GM23338 (cell line): Measurements from ENCODE around the gene GOLGB1. TPM values are rescaled to one million over a fixed set of nuclear protein-coding genes. Genes with fewer than 3 reads are reported as not detected.

Experiments used
- ATAC-seq: fragments of 200-7000 bp; cut with Tn5 transposase; 3 replicates; pipeline ENCODE4 v1.9.1; 2020
- DNase-seq: peaks from one replicate; pipeline ENCODE4 v3.0.0-alpha.2; 2015; ENCODE audit warnings: low spot score
- H2AFZ ChIP-seq: fragments of 200-600 bp; sonication (generic); 2 replicates; pipeline ENCODE4 v1.8.0; 2016; ENCODE audit warnings: antibody characterized with exemption, mild to moderate bottlenecking, moderate library complexity
- H3F3A ChIP-seq: fragments of 200-600 bp; sonication (generic); replicated peaks from 2 replicates; pipeline ENCODE4 v1.8.0; 2017; ENCODE audit warnings: antibody characterized with exemption, mixed run types, low read depth
- H3K27ac ChIP-seq: fragments of 200-600 bp; sonication (generic); 2 replicates; pipeline ENCODE4 v1.6.1; 2016; ENCODE audit warnings: low read depth
- H3K27me3 ChIP-seq: fragments of 200-600 bp; sonication (generic); 2 replicates; pipeline ENCODE4 v1.8.0; 2016; ENCODE audit warnings: mild to moderate bottlenecking, mixed run types, moderate library complexity; ENCODE audit not compliant: insufficient read depth
- H3K36me3 ChIP-seq: fragments of 200-600 bp; sonication (generic); 2 replicates; pipeline ENCODE4 v1.8.0; 2016; ENCODE audit warnings: mild to moderate bottlenecking; ENCODE audit not compliant: insufficient read depth
- H3K4me1 ChIP-seq: fragments of 200-600 bp; sonication (generic); 2 replicates; pipeline ENCODE4 v1.8.0; 2016; ENCODE audit warnings: mild to moderate bottlenecking, moderate library complexity; ENCODE audit not compliant: insufficient read depth
- H3K4me2 ChIP-seq: fragments of 200-600 bp; sonication (generic); 2 replicates; pipeline ENCODE4 v1.7.1; 2017; ENCODE audit warnings: mixed run types
- H3K4me3 ChIP-seq: fragments of 200-600 bp; sonication (generic); 2 replicates; pipeline ENCODE4 v1.6.1; 2016; ENCODE audit warnings: mixed run types
- H3K79me2 ChIP-seq: fragments of 200-600 bp; sonication (generic); replicated peaks from 2 replicates; pipeline ENCODE4 v1.8.0; 2017; ENCODE audit warnings: mild to moderate bottlenecking; ENCODE audit not compliant: insufficient read depth
- H3K9me2 ChIP-seq: fragments of 200-600 bp; sonication (generic); 2 replicates; pipeline ENCODE4 v1.8.0; 2017; ENCODE audit not compliant: insufficient read depth
- H4K20me1 ChIP-seq: fragments of 200-600 bp; sonication (generic); replicated peaks from 2 replicates; pipeline ENCODE4 v1.8.0; 2017; ENCODE audit warnings: mild to moderate bottlenecking; ENCODE audit not compliant: insufficient read depth
- H3K27ac Mint-ChIP-seq: 2 replicates; pipeline ENCODE4 v1.8.0; 2020; ENCODE audit warnings: inconsistent platforms, mild to moderate bottlenecking, moderate library complexity, mixed read lengths
- H3K27me3 Mint-ChIP-seq: 3 replicates; pipeline ENCODE4 v1.8.0; 2022; ENCODE audit warnings: low read depth, mild to moderate bottlenecking, moderate library complexity, mixed read lengths, inconsistent platforms; ENCODE audit not compliant: insufficient read depth, poor library complexity
- H3K36me3 Mint-ChIP-seq: 3 replicates; pipeline ENCODE4 v1.8.0; 2021; ENCODE audit warnings: low read depth, mild to moderate bottlenecking, inconsistent platforms, moderate library complexity, mixed read lengths
- H3K4me1 Mint-ChIP-seq: 3 replicates; pipeline ENCODE4 v1.8.0; 2020; ENCODE audit warnings: mild to moderate bottlenecking, inconsistent platforms, mixed read lengths
- H3K4me3 Mint-ChIP-seq: 3 replicates; pipeline ENCODE4 v1.8.0; 2021; ENCODE audit warnings: moderate library complexity, mild to moderate bottlenecking, inconsistent platforms, mixed read lengths
- H3K9me3 Mint-ChIP-seq: 3 replicates; pipeline ENCODE4 v1.8.0; 2020; ENCODE audit warnings: moderate library complexity, mild to moderate bottlenecking, inconsistent platforms, mixed read lengths
- CREB1 ChIP-seq: fragments of 250-450 bp; sonication (Bioruptor Pico); IDR thresholded peaks from 2 replicates; pipeline ENCODE4 v1.5.0; 2020; ENCODE audit warnings: low read depth, mild to moderate bottlenecking, moderate library complexity
- EZH2phosphoT487 ChIP-seq: fragments of 200-600 bp; sonication (generic); IDR thresholded peaks from one replicate; pipeline ENCODE4 v1.8.1; 2018; ENCODE audit warnings: antibody characterized with exemption; ENCODE audit not compliant: unreplicated experiment
- JUNB ChIP-seq: IDR thresholded peaks from one replicate; pipeline ENCODE4 v1.6.1; 2016; ENCODE audit warnings: antibody characterized with exemption; ENCODE audit not compliant: unreplicated experiment
- POLR2AphosphoS5 ChIP-seq: IDR thresholded peaks from 2 replicates; pipeline ENCODE4 v1.6.1; 2016; ENCODE audit warnings: antibody characterized with exemption, low read depth
- STAT1 ChIP-seq: IDR thresholded peaks from one replicate; pipeline ENCODE4 v1.6.1; 2016; ENCODE audit warnings: antibody characterized with exemption; ENCODE audit not compliant: unreplicated experiment
- ZNF331 ChIP-seq: fragments of 250-450 bp; sonication (Bioruptor Pico); IDR thresholded peaks from 2 replicates; pipeline ENCODE4 v1.5.0; 2020; ENCODE audit warnings: low read depth, mild to moderate bottlenecking, moderate library complexity
- polyA plus RNA-seq: library from polyadenylated mRNA; unstranded; fragments of >200 nt; fragmentation: Nextera tagmentation; extraction: Ambion mirVana; gene quantifications from 2 replicates; pipeline ENCODE4 v1.2.1, GENCODE V29; 2016
- total RNA-seq: library from RNA; depleted of rRNA; stranded (reverse); fragments of >200 nt; shearing (Covaris generic); gene quantifications from 2 replicates; pipeline ENCODE4 v1.2.3, GENCODE V29; 2014
- TF ChIP-seq, protein P1 (sequence below): IDR thresholded peaks from one replicate; pipeline ENCODE4 v1.6.1; 2018; ENCODE audit warnings: antibody characterized with exemption; ENCODE audit not compliant: unreplicated experiment
- TF ChIP-seq, protein P2 (sequence below): IDR thresholded peaks from 2 replicates; pipeline ENCODE4 v1.6.1; 2016; ENCODE audit warnings: antibody characterized with exemption
- TF ChIP-seq, protein P3 (sequence below), 2 experiments: fragments of 200-600 bp in 1 of 2; sonication (generic) in 1 of 2; conservative IDR thresholded peaks; 2 replicates each; pipeline versions ENCODE4 v1.5.1 to v1.6.1; 2016 to 2017; ENCODE audit warnings: antibody characterized with exemption in 2 of 2, low read depth in 2 of 2, mild to moderate bottlenecking in 2 of 2, moderate library complexity in 1 of 2

GOLGB1 gene
- total and polyA plus RNA-seq, 2 experiments from 2014 or later: 34.5 to 56.8 TPM

DNA sequence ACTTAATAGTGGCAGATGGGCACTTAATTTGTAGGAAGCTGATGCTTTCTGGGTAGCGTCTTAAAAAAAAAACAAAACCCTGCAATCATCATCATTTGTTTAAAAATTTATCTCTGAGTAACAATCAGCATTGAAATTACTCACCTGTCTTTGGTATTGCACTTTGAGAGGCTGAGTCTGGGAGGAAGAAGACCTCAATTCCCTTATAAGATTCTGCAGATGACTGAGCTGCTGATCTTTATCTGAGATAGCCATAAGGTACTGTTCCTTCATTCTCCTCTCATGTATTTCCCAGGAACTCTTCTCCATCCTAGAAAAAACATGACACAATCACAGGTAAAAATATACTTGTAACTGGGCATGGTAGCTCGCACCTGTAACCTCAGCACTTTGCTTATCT, 72.4 kb downstream of the GOLGB1 start (continued):
- TF ChIP-seq, protein P1, sequence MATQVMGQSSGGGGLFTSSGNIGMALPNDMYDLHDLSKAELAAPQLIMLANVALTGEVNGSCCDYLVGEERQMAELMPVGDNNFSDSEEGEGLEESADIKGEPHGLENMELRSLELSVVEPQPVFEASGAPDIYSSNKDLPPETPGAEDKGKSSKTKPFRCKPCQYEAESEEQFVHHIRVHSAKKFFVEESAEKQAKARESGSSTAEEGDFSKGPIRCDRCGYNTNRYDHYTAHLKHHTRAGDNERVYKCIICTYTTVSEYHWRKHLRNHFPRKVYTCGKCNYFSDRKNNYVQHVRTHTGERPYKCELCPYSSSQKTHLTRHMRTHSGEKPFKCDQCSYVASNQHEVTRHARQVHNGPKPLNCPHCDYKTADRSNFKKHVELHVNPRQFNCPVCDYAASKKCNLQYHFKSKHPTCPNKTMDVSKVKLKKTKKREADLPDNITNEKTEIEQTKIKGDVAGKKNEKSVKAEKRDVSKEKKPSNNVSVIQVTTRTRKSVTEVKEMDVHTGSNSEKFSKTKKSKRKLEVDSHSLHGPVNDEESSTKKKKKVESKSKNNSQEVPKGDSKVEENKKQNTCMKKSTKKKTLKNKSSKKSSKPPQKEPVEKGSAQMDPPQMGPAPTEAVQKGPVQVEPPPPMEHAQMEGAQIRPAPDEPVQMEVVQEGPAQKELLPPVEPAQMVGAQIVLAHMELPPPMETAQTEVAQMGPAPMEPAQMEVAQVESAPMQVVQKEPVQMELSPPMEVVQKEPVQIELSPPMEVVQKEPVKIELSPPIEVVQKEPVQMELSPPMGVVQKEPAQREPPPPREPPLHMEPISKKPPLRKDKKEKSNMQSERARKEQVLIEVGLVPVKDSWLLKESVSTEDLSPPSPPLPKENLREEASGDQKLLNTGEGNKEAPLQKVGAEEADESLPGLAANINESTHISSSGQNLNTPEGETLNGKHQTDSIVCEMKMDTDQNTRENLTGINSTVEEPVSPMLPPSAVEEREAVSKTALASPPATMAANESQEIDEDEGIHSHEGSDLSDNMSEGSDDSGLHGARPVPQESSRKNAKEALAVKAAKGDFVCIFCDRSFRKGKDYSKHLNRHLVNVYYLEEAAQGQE: no peak

DNA sequence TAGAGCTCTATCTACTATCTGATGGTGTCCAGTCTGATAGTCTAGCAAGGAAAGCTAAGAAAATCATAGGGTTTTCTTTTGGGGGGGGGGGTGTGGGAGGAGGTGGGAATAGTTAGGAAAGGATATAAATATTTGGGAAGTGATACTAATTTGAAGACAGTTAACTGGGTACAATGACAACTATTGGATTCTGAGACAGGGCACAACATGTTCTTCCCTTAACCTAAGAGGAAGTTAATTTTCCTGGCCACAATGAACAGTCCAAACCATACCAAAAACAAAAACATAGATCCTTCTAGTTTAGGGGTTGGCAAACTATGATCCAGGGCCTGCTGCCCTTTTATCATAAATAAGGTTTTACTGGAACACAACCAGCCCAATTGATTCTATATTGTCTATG, 78.9 kb downstream of the GOLGB1 start:
- ATAC-seq (no peak), DNase-seq (no peak)
- no peak overlapping the region for H3K4me2 ChIP-seq
- H3K4me1 Mint-ChIP-seq: no peaks in the 10 kb centered on the region
- no peaks in the 10 kb centered on the region for H3K9me2 ChIP-seq
- no peaks in the 10 kb centered on the region for H3K27me3 ChIP-seq
- TF ChIP-seq EZH2phosphoT487: no peak
- TF ChIP-seq STAT1: no peak
- TF ChIP-seq CREB1 (CRISPR knock-in tag): no peak
- TF ChIP-seq, protein P2, sequence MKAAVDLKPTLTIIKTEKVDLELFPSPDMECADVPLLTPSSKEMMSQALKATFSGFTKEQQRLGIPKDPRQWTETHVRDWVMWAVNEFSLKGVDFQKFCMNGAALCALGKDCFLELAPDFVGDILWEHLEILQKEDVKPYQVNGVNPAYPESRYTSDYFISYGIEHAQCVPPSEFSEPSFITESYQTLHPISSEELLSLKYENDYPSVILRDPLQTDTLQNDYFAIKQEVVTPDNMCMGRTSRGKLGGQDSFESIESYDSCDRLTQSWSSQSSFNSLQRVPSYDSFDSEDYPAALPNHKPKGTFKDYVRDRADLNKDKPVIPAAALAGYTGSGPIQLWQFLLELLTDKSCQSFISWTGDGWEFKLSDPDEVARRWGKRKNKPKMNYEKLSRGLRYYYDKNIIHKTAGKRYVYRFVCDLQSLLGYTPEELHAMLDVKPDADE: no peak
- TF ChIP-seq JUNB: no peak
- no peak for TF ChIP-seq ZNF331 (CRISPR knock-in tag)
- TF ChIP-seq, protein P3, sequence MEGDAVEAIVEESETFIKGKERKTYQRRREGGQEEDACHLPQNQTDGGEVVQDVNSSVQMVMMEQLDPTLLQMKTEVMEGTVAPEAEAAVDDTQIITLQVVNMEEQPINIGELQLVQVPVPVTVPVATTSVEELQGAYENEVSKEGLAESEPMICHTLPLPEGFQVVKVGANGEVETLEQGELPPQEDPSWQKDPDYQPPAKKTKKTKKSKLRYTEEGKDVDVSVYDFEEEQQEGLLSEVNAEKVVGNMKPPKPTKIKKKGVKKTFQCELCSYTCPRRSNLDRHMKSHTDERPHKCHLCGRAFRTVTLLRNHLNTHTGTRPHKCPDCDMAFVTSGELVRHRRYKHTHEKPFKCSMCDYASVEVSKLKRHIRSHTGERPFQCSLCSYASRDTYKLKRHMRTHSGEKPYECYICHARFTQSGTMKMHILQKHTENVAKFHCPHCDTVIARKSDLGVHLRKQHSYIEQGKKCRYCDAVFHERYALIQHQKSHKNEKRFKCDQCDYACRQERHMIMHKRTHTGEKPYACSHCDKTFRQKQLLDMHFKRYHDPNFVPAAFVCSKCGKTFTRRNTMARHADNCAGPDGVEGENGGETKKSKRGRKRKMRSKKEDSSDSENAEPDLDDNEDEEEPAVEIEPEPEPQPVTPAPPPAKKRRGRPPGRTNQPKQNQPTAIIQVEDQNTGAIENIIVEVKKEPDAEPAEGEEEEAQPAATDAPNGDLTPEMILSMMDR (conservative IDR thresholded peaks at IDR 0.05; ENCODE audit: low read depth in 2 of 2): no peak
- TF ChIP-seq, protein P1: no peak
- TF ChIP-seq POLR2AphosphoS5: no peak
- no peak overlapping the region for H3K4me3 Mint-ChIP-seq
- no peak overlapping the region for H2AFZ ChIP-seq
- H4K20me1 ChIP-seq: 0 out of 2 replicates have a peak, but pooled peaks cover 3% of the 10 kb centered on the region
- H3K36me3 ChIP-seq: peaks cover 19% of the 10 kb centered on the region
- H3K4me3 ChIP-seq: no peak overlapping the region
- no peaks in the 10 kb centered on the region for H3K79me2 ChIP-seq
- no peaks in the 10 kb centered on the region for H3K9me3 Mint-ChIP-seq
- H3K27me3 Mint-ChIP-seq: no peaks in the 10 kb centered on the region
- H3K27ac Mint-ChIP-seq: no peak overlapping the region
- no peaks in the 10 kb centered on the region for H3F3A ChIP-seq
- H3K36me3 Mint-ChIP-seq: peaks cover 32% of the 10 kb centered on the region
- H3K4me1 ChIP-seq: no peaks in the 10 kb centered on the region
- no peak overlapping the region for H3K27ac ChIP-seq
